ENCODE data around the gene TRPV6.

The TRPV6 gene

GRCh38 chr7:142881586-142882337, 3.8 kb downstream of the TRPV6 start:
- no peak for DNase-seq (ENCODE audit: low read depth in 1 of 2, low spot score in 1 of 2)
- no peak for TF ChIP-seq POLR2AphosphoS5 (IDR thresholded peaks at IDR 0.05; ENCODE audit: low read depth)
- TF ChIP-seq GABPA (IDR thresholded peaks at IDR 0.05; ENCODE audit: low read depth): no peak
- no peak for TF ChIP-seq REST (IDR thresholded peaks at IDR 0.05; ENCODE audit: insufficient replicate concordance, low read depth)
- no peak for TF ChIP-seq SPI1 (IDR thresholded peaks at IDR 0.05; ENCODE audit: borderline replicate concordance, low read depth)
- no peak for TF ChIP-seq CTCF (IDR thresholded peaks at IDR 0.05; ENCODE audit: insufficient read depth, low read length)
- no peak overlapping the region for H3K27ac ChIP-seq (replicated peaks)
- peaks cover 7% of the 10 kb centered on the region for H3K27me3 ChIP-seq (ENCODE audit: insufficient read depth, poor library complexity, severe bottlenecking)
- no peak overlapping the region for H3K4me3 ChIP-seq (replicated peaks; ENCODE audit: insufficient read depth, low read length)

GRCh38 chr7:142880876-142881505, 4.6 kb downstream of the TRPV6 start:
- DNase-seq (ENCODE audit: low read depth in 1 of 2, low spot score in 1 of 2): peak in 1 of 2 experiments; percentile 34
- Histone ChIP-seq H3K27ac (replicated peaks) (no peak overlapping the region), H3K4me3 (replicated peaks; ENCODE audit: insufficient read depth, low read length) (no peak overlapping the region), H3K27me3 (ENCODE audit: insufficient read depth, poor library complexity, severe bottlenecking) (peaks cover 7% of the 10 kb centered on the region)
- TF ChIP-seq CTCF (IDR thresholded peaks at IDR 0.05; ENCODE audit: insufficient read depth, low read length) (peak; percentile 86), GABPA (IDR thresholded peaks at IDR 0.05; ENCODE audit: low read depth) (no peak)

- Histone ChIP-seq H3K4me3 (replicated peaks; ENCODE audit: insufficient read depth, low read length) (no peak overlapping the region), H3K27ac (replicated peaks) (no peak overlapping the region), H3K27me3 (ENCODE audit: insufficient read depth, poor library complexity, severe bottlenecking) (peaks cover 7% of the 10 kb centered on the region)
- TF ChIP-seq SPI1 (IDR thresholded peaks at IDR 0.05; ENCODE audit: borderline replicate concordance, low read depth) (no peak), GABPA (IDR thresholded peaks at IDR 0.05; ENCODE audit: low read depth) (no peak), CTCF (IDR thresholded peaks at IDR 0.05; ENCODE audit: insufficient read depth, low read length) (no peak), REST (IDR thresholded peaks at IDR 0.05; ENCODE audit: insufficient replicate concordance, low read depth) (no peak), POLR2AphosphoS5 (IDR thresholded peaks at IDR 0.05; ENCODE audit: low read depth) (no peak)
- no peak for DNase-seq (ENCODE audit: low read depth in 1 of 2, low spot score in 1 of 2)
Measured at GRCh38 chr7:142879060-142879459, 6.5 kb downstream of the TRPV6 start.

All from HL-60 (cell line).